SK-N-SH treated with all-trans-retinoic acid at 6 μM for 48 hours (cell line): Measurements from ENCODE around the gene DIDO1.
A peak's percentile ranks its signal among the peaks of the same experiment; 100 is the strongest.

ENCODE experiments used
- ATAC-seq: fragments of 200-7000 bp; cut with Tn5 transposase; 3 replicates; pipeline ENCODE4 v1.9.1; 2020; ENCODE audit warnings: mild to moderate bottlenecking, moderate library complexity
- ARNTL ChIP-seq: fragments of 450-650 bp; formaldehyde crosslinking; IDR thresholded peaks from 2 replicates; pipeline ENCODE4 v1.5.0; 2020; ENCODE audit warnings: low read depth, mild to moderate bottlenecking, moderate library complexity, borderline replicate concordance
- BACH2 ChIP-seq: fragments of 250-450 bp; sonication (Bioruptor Pico); IDR thresholded peaks from 2 replicates; pipeline ENCODE4 v1.9.0; 2021; ENCODE audit warnings: mild to moderate bottlenecking, borderline replicate concordance
- CSDC2 ChIP-seq: fragments of 250-450 bp; sonication (Bioruptor Pico); IDR thresholded peaks from 2 replicates; pipeline ENCODE4 v1.5.0; 2020; ENCODE audit warnings: mild to moderate bottlenecking, moderate library complexity
- ESRRG ChIP-seq: fragments of 250-450 bp; sonication (Bioruptor Pico); IDR thresholded peaks from 2 replicates; pipeline ENCODE4 v1.6.1; 2021; ENCODE audit warnings: mild to moderate bottlenecking
- ISL1 ChIP-seq: fragments of 250-450 bp; sonication (Bioruptor Pico); IDR thresholded peaks from 2 replicates; pipeline ENCODE4 v2.1.2; 2022; ENCODE audit warnings: mild to moderate bottlenecking, moderate library complexity
- PPARA ChIP-seq: fragments of 250-450 bp; sonication (Bioruptor Pico); IDR thresholded peaks from 2 replicates; pipeline ENCODE4 v1.5.0; 2020; ENCODE audit warnings: mild to moderate bottlenecking, borderline replicate concordance
- RARB ChIP-seq: fragments of 250-450 bp; sonication (Bioruptor Pico); IDR thresholded peaks from 2 replicates; pipeline ENCODE4 v1.8.0; 2021; ENCODE audit warnings: mild to moderate bottlenecking, moderate library complexity
- TCF4 ChIP-seq: fragments of 250-450 bp; sonication (Bioruptor Pico); IDR thresholded peaks from 2 replicates; pipeline ENCODE4 v1.8.0; 2021; ENCODE audit warnings: mild to moderate bottlenecking, moderate library complexity, borderline replicate concordance
- TOX ChIP-seq: fragments of 250-450 bp; sonication (Bioruptor Pico); IDR thresholded peaks from 2 replicates; pipeline ENCODE4 v1.8.0; 2021; ENCODE audit warnings: mild to moderate bottlenecking, moderate library complexity, borderline replicate concordance
- ZC3H10 ChIP-seq: fragments of 250-450 bp; sonication (Bioruptor Pico); IDR thresholded peaks from 2 replicates; pipeline ENCODE4 v1.5.1; 2021; ENCODE audit warnings: mild to moderate bottlenecking, moderate library complexity
- ZFP3 ChIP-seq: fragments of 250-450 bp; sonication (Bioruptor Pico); IDR thresholded peaks from 2 replicates; pipeline ENCODE4 v1.5.0; 2020; ENCODE audit warnings: mild to moderate bottlenecking, moderate library complexity
- ZNF70 ChIP-seq: fragments of 450-650 bp; formaldehyde crosslinking; IDR thresholded peaks from 2 replicates; pipeline ENCODE4 v1.5.0; 2020; ENCODE audit warnings: mild to moderate bottlenecking, moderate library complexity
- TF ChIP-seq, protein P1 (sequence below): fragments of 250-450 bp; sonication (Bioruptor Pico); IDR thresholded peaks from 2 replicates; pipeline ENCODE4 v1.8.0; 2021; ENCODE audit warnings: low read depth, mild to moderate bottlenecking, moderate library complexity, borderline replicate concordance
- TF ChIP-seq, protein P2 (sequence below): fragments of 250-450 bp; sonication (Bioruptor Pico); IDR thresholded peaks from 2 replicates; pipeline ENCODE4 v1.5.1; 2020; ENCODE audit warnings: low read depth, mild to moderate bottlenecking, moderate library complexity
- TF ChIP-seq, protein P3 (sequence below): fragments of 250-450 bp; sonication (Bioruptor Pico); IDR thresholded peaks from 2 replicates; pipeline ENCODE4 v1.5.0; 2020; ENCODE audit warnings: mild to moderate bottlenecking, moderate library complexity
- TF ChIP-seq, protein P4 (sequence below): fragments of 250-450 bp; sonication (Bioruptor Pico); IDR thresholded peaks from 2 replicates; pipeline ENCODE4 v1.8.0; 2020; ENCODE audit warnings: mild to moderate bottlenecking, moderate library complexity, borderline replicate concordance

DIDO1 gene

DNA sequence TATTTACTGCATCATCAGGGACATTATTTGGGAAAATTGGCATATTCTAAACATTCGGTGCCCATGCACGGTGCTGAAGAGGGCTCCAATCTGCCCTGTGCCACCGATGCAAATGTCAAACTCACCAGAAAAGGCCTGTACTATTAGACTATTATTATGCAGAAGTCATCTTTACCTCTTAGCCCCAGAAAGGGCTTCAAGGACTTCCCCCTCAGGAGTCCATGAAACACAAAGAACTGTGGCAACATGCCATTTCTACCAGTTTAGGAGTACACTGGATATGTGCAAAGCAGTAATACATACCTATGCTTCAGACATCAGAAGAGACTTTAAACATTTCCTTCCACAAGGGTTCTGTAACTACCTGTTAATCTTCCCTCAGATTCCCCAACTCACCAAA is 8.6 kb downstream of the DIDO1 start:
- no peak for TF ChIP-seq TCF4 (CRISPR knock-in tag)
- TF ChIP-seq, protein P1, sequence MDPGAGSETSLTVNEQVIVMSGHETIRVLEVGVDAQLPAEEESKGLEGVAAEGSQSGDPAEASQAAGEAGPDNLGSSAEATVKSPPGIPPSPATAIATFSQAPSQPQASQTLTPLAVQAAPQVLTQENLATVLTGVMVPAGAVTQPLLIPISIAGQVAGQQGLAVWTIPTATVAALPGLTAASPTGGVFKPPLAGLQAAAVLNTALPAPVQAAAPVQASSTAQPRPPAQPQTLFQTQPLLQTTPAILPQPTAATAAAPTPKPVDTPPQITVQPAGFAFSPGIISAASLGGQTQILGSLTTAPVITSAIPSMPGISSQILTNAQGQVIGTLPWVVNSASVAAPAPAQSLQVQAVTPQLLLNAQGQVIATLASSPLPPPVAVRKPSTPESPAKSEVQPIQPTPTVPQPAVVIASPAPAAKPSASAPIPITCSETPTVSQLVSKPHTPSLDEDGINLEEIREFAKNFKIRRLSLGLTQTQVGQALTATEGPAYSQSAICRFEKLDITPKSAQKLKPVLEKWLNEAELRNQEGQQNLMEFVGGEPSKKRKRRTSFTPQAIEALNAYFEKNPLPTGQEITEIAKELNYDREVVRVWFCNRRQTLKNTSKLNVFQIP (CRISPR knock-in tag), result no peak
- no peak for TF ChIP-seq ISL1 (CRISPR knock-in tag)
- TF ChIP-seq, protein P2, sequence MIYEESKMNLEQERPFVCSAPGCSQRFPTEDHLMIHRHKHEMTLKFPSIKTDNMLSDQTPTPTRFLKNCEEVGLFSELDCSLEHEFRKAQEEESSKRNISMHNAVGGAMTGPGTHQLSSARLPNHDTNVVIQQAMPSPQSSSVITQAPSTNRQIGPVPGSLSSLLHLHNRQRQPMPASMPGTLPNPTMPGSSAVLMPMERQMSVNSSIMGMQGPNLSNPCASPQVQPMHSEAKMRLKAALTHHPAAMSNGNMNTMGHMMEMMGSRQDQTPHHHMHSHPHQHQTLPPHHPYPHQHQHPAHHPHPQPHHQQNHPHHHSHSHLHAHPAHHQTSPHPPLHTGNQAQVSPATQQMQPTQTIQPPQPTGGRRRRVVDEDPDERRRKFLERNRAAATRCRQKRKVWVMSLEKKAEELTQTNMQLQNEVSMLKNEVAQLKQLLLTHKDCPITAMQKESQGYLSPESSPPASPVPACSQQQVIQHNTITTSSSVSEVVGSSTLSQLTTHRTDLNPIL (CRISPR knock-in tag), result no peak
- ATAC-seq, result no peak

DNA sequence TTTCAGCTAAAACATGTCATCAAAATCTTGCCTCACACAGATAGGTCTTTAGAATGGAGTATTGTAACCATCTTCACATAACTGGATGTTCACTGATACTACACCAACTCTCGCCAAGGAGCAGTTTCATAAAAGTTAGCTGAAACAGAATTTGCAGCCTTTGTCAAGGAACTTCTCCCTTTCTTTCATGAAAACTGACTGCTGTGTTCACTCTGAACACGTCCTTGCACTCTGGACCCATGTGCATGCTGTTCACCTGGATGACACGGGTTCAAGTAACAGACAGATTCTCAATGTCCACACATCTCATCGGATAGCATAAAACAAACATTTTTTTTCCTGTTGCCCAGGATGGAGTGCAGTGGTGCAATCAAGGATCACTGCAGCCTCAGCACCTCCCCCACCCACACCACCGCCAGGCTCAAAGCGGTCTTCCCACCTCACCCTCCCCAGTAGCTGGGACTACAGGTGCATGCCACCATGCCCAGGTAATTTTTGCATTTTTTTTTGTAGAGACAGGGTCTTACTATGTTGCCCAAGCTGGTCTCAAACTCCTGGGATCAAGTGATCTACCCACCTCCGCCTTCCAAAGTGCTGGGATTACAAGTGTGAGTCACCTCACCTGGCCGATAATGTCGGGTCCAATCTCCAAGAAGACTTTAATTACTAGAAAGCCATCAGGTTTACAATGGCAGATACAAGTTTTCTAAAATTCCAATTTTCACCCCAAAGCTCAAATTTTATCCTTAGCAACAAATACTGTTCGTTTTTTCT is 9.4 kb downstream of the DIDO1 start:
- ATAC-seq, result no peak
- TF ChIP-seq ZFP3, result no peak
- TF ChIP-seq PPARA, result no peak
- TF ChIP-seq, protein P3, sequence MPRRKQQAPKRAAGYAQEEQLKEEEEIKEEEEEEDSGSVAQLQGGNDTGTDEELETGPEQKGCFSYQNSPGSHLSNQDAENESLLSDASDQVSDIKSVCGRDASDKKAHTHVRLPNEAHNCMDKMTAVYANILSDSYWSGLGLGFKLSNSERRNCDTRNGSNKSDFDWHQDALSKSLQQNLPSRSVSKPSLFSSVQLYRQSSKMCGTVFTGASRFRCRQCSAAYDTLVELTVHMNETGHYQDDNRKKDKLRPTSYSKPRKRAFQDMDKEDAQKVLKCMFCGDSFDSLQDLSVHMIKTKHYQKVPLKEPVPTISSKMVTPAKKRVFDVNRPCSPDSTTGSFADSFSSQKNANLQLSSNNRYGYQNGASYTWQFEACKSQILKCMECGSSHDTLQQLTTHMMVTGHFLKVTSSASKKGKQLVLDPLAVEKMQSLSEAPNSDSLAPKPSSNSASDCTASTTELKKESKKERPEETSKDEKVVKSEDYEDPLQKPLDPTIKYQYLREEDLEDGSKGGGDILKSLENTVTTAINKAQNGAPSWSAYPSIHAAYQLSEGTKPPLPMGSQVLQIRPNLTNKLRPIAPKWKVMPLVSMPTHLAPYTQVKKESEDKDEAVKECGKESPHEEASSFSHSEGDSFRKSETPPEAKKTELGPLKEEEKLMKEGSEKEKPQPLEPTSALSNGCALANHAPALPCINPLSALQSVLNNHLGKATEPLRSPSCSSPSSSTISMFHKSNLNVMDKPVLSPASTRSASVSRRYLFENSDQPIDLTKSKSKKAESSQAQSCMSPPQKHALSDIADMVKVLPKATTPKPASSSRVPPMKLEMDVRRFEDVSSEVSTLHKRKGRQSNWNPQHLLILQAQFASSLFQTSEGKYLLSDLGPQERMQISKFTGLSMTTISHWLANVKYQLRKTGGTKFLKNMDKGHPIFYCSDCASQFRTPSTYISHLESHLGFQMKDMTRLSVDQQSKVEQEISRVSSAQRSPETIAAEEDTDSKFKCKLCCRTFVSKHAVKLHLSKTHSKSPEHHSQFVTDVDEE (CRISPR knock-in tag), result no peak
- no peak for TF ChIP-seq RARB (CRISPR knock-in tag)
- TF ChIP-seq, protein P4, sequence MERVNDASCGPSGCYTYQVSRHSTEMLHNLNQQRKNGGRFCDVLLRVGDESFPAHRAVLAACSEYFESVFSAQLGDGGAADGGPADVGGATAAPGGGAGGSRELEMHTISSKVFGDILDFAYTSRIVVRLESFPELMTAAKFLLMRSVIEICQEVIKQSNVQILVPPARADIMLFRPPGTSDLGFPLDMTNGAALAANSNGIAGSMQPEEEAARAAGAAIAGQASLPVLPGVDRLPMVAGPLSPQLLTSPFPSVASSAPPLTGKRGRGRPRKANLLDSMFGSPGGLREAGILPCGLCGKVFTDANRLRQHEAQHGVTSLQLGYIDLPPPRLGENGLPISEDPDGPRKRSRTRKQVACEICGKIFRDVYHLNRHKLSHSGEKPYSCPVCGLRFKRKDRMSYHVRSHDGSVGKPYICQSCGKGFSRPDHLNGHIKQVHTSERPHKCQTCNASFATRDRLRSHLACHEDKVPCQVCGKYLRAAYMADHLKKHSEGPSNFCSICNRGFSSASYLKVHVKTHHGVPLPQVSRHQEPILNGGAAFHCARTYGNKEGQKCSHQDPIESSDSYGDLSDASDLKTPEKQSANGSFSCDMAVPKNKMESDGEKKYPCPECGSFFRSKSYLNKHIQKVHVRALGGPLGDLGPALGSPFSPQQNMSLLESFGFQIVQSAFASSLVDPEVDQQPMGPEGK, result no peak
- TF ChIP-seq, all 23 proteins: peak for 0

DNA sequence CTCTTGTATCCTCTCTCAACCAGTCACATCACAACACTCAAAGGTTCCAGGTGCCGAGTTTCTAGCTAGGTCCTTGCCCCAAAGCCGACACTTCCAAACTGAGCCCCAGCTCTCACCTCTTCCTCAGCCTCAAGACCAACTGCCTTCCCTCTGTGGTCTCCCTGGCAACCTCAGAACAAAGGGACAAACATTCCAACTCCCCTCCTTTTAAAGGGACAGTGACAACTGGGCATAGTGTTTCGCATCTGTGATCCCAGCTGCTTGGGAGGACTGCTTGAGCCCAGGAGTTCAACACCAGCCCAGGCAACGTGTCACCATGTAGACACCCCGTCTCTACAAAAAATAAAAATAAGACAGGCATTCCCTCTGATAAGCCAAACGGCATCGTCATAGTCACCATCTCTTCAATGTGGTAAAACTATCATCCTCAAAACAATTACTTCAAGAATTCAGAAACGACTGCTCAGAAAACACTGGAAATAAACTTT is 11.3 kb downstream of the DIDO1 start:
- TF ChIP-seq ARNTL (no peak), ZC3H10 (CRISPR knock-in tag) (no peak), RARB (CRISPR knock-in tag) (no peak), BACH2 (CRISPR knock-in tag) (no peak), ZFP3 (no peak), CSDC2 (no peak), PPARA (no peak)
- TF ChIP-seq, protein P3 (CRISPR knock-in tag), result no peak
- ATAC-seq, result peak; percentile 60; the same call in 2 of the 3 replicates

DNA sequence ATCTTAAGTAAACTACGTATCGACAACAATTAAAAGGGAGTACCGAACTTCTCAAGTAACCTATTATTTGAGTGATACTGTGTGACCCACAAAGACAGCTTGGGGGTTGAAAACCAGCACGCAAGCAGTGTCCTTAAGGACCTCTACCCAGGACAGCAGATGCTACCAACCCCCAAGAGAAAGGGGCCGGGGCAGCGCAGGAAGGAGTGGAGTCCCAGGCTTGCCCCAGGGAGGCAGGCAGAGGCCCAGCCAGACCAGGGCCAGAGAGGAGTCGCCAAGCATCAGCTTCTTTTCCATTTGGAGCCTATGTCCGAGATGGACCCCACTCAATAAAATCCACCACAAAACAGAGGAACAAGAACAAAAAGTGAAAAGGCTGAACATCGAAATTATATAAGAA is 11.9 kb downstream of the DIDO1 start:
- ATAC-seq, result no peak
- TF ChIP-seq, protein P3 (CRISPR knock-in tag), result no peak
- TF ChIP-seq ZNF70 (CRISPR knock-in tag), result no peak
- no peak for TF ChIP-seq BACH2 (CRISPR knock-in tag)
- no peak for TF ChIP-seq ESRRG (CRISPR knock-in tag)
- TF ChIP-seq TOX (CRISPR knock-in tag), result no peak
- TF ChIP-seq CSDC2, result no peak
- TF ChIP-seq, protein P4, result no peak
